Stimulated activated naive CD8-positive, alpha-beta T cell treated with anti-CD3 and anti-CD28 coated beads, Interleukin-15, Interleukin-2, amounts not matched to agents 100 ng/mL and 50 ng/mL, for 24 hours (primary cell): ENCODE measurements around the gene INTS7.

Experiments used
- H3K27ac Mint-ChIP-seq: one replicate; pipeline ENCODE4 v1.8.0; 2021; ENCODE audit warnings: mild to moderate bottlenecking, mixed read lengths
- H3K27me3 Mint-ChIP-seq: one replicate; pipeline ENCODE4 v1.8.0; 2021; ENCODE audit warnings: mixed read lengths
- H3K36me3 Mint-ChIP-seq: one replicate; pipeline ENCODE4 v1.8.0; 2021; ENCODE audit warnings: low read depth, mixed read lengths
- H3K4me1 Mint-ChIP-seq: one replicate; pipeline ENCODE4 v1.8.0; 2021; ENCODE audit warnings: low read depth, mixed read lengths
- H3K4me3 Mint-ChIP-seq: one replicate; pipeline ENCODE4 v1.8.0; 2021; ENCODE audit warnings: mild to moderate bottlenecking, mixed read lengths
- H3K9me3 Mint-ChIP-seq: one replicate; pipeline ENCODE4 v1.8.0; 2021; ENCODE audit warnings: mixed read lengths

Gene INTS7

GRCh38 chr1:212035123-212035834 lies at the start of gene INTS7, which contains the start of gene DTL:
Gene INTS7, minus strand, starts transcription at chr1:212035557. Its CDS starts 120 bp downstream, at chr1:212035437.
Gene DTL, plus strand, starts transcription at chr1:212035748. Its CDS starts 143 bp downstream, at chr1:212035891.
- no peaks in the 10 kb centered on the region for H3K9me3 Mint-ChIP-seq
- peaks cover 47% of the 10 kb centered on the region for H3K36me3 Mint-ChIP-seq
- peaks cover 78% of the 10 kb centered on the region for H3K4me1 Mint-ChIP-seq

GRCh38 chr1:212082765-212083406 lies 47.5 kb upstream of the INTS7 start:
- Mint-ChIP-seq H3K36me3 (peaks cover 31% of the 10 kb centered on the region), H3K4me1 (no peaks in the 10 kb centered on the region), H3K27ac (no peak overlapping the region), H3K27me3 (no peaks in the 10 kb centered on the region), H3K4me3 (no peak overlapping the region), H3K9me3 (no peaks in the 10 kb centered on the region)

More at GRCh38 chr1:212035123-212035834, at the start of gene INTS7, which contains the start of gene DTL:
- H3K27ac Mint-ChIP-seq, result peak within 1 kb of the TSS; percentile 100
- peak within 1 kb of the TSS; percentile 99 for H3K4me3 Mint-ChIP-seq
- peaks cover 3% of the 10 kb centered on the region for H3K27me3 Mint-ChIP-seq

- Mint-ChIP-seq H3K9me3 (no peaks in the 10 kb centered on the region), H3K4me3 (no peak overlapping the region), H3K4me1 (no peaks in the 10 kb centered on the region), H3K27me3 (no peaks in the 10 kb centered on the region), H3K36me3 (peaks cover 36% of the 10 kb centered on the region), H3K27ac (no peak overlapping the region)
These were observed 43.5 kb upstream of the INTS7 start for GRCh38 chr1:212078826-212079225.

GRCh38 chr1:212077028-212077427 lies 41.7 kb upstream of the INTS7 start:
- H3K36me3 Mint-ChIP-seq, result peaks cover 47% of the 10 kb centered on the region
- H3K27me3 Mint-ChIP-seq, result no peaks in the 10 kb centered on the region
- no peaks in the 10 kb centered on the region for H3K9me3 Mint-ChIP-seq
- H3K4me1 Mint-ChIP-seq, result no peaks in the 10 kb centered on the region
- no peak overlapping the region for H3K4me3 Mint-ChIP-seq
- H3K27ac Mint-ChIP-seq, result no peak overlapping the region

- Mint-ChIP-seq H3K27me3 (no peaks in the 10 kb centered on the region), H3K4me3 (no peak overlapping the region), H3K9me3 (no peaks in the 10 kb centered on the region), H3K27ac (no peak overlapping the region), H3K36me3 (peaks cover 68% of the 10 kb centered on the region), H3K4me1 (no peaks in the 10 kb centered on the region)
These were observed 39.5 kb upstream of the INTS7 start for GRCh38 chr1:212074856-212075255.

- Mint-ChIP-seq H3K36me3 (peaks cover 70% of the 10 kb centered on the region), H3K27ac (no peak overlapping the region), H3K27me3 (no peaks in the 10 kb centered on the region), H3K4me3 (no peak overlapping the region), H3K4me1 (no peaks in the 10 kb centered on the region), H3K9me3 (no peaks in the 10 kb centered on the region)
These were observed 39.0 kb upstream of the INTS7 start for GRCh38 chr1:212074313-212074712.

- Mint-ChIP-seq H3K36me3 (peaks cover 76% of the 10 kb centered on the region), H3K9me3 (no peaks in the 10 kb centered on the region), H3K4me3 (no peak overlapping the region), H3K27me3 (no peaks in the 10 kb centered on the region), H3K27ac (no peak overlapping the region), H3K4me1 (no peaks in the 10 kb centered on the region)
These were observed 38.1 kb upstream of the INTS7 start for GRCh38 chr1:212073490-212073889.

- no peak overlapping the region for H3K27ac Mint-ChIP-seq
- peaks cover 81% of the 10 kb centered on the region for H3K36me3 Mint-ChIP-seq
- no peaks in the 10 kb centered on the region for H3K9me3 Mint-ChIP-seq
- no peaks in the 10 kb centered on the region for H3K27me3 Mint-ChIP-seq
- H3K4me1 Mint-ChIP-seq, result no peaks in the 10 kb centered on the region
- no peak overlapping the region for H3K4me3 Mint-ChIP-seq
These were observed 36.7 kb upstream of the INTS7 start for GRCh38 chr1:212072047-212072446.

- H3K9me3 Mint-ChIP-seq, result no peaks in the 10 kb centered on the region
- no peak overlapping the region for H3K4me3 Mint-ChIP-seq
- no peaks in the 10 kb centered on the region for H3K4me1 Mint-ChIP-seq
- H3K36me3 Mint-ChIP-seq, result peaks cover 81% of the 10 kb centered on the region
- H3K27ac Mint-ChIP-seq, result no peak overlapping the region
- no peaks in the 10 kb centered on the region for H3K27me3 Mint-ChIP-seq
These were observed 35.5 kb upstream of the INTS7 start for GRCh38 chr1:212070720-212071302.

GRCh38 chr1:212067787-212068186 lies 32.4 kb upstream of the INTS7 start:
- Mint-ChIP-seq H3K27ac (no peak overlapping the region), H3K4me1 (no peaks in the 10 kb centered on the region), H3K4me3 (no peak overlapping the region), H3K9me3 (no peaks in the 10 kb centered on the region), H3K27me3 (no peaks in the 10 kb centered on the region), H3K36me3 (peaks cover 75% of the 10 kb centered on the region)

GRCh38 chr1:212062832-212063438 lies 27.6 kb upstream of the INTS7 start:
- H3K27me3 Mint-ChIP-seq, result no peaks in the 10 kb centered on the region
- H3K4me3 Mint-ChIP-seq, result no peak overlapping the region
- H3K27ac Mint-ChIP-seq, result no peak overlapping the region
- no peaks in the 10 kb centered on the region for H3K9me3 Mint-ChIP-seq
- peaks cover 72% of the 10 kb centered on the region for H3K36me3 Mint-ChIP-seq
- H3K4me1 Mint-ChIP-seq, result no peaks in the 10 kb centered on the region

- H3K9me3 Mint-ChIP-seq, result peaks cover 13% of the 10 kb centered on the region
- H3K4me1 Mint-ChIP-seq, result no peaks in the 10 kb centered on the region
- H3K27me3 Mint-ChIP-seq, result no peaks in the 10 kb centered on the region
- H3K36me3 Mint-ChIP-seq, result peaks cover 72% of the 10 kb centered on the region
- H3K4me3 Mint-ChIP-seq, result no peak overlapping the region
- H3K27ac Mint-ChIP-seq, result no peak overlapping the region
These were observed 25.5 kb upstream of the INTS7 start for GRCh38 chr1:212060632-212061472.

- Mint-ChIP-seq H3K27ac (no peak overlapping the region), H3K4me1 (no peaks in the 10 kb centered on the region), H3K27me3 (no peaks in the 10 kb centered on the region), H3K4me3 (no peak overlapping the region), H3K36me3 (peaks cover 91% of the 10 kb centered on the region), H3K9me3 (peaks cover 13% of the 10 kb centered on the region)
These were observed 20.0 kb upstream of the INTS7 start for GRCh38 chr1:212055333-212055732.

GRCh38 chr1:212053993-212054392 lies 18.6 kb upstream of the INTS7 start:
- peaks cover 95% of the 10 kb centered on the region for H3K36me3 Mint-ChIP-seq

More at GRCh38 chr1:212053993-212054392, 18.6 kb upstream of the INTS7 start:
- Mint-ChIP-seq H3K27ac (no peak overlapping the region), H3K4me1 (no peaks in the 10 kb centered on the region), H3K4me3 (no peak overlapping the region), H3K9me3 (peaks cover 13% of the 10 kb centered on the region), H3K27me3 (no peaks in the 10 kb centered on the region)
